T47D (cell line): ENCODE measurements around the gene C3AR1.
"Not testable (repeated sequence)": the region's sequence is repeated elsewhere in the genome, so short reads cannot be mapped to it uniquely, and the experiment has no call there.

ENCODE experiments used
- DNase-seq, 2 experiments: peaks; one replicate each; pipeline versions ENCODE4 v3.0.0 to v3.0.0-alpha.2; 2011 to 2012; ENCODE audit warnings: low read depth in 1 of 2, low spot score in 1 of 2
- JUND ChIP-seq: IDR thresholded peaks from 2 replicates; pipeline ENCODE4 v1.6.1; 2012; ENCODE audit warnings: low read depth
- in situ Hi-C: cut with HindIII; loops from 2 replicates; pipeline ENCODE4 v1.10.0; 2016; ENCODE audit warnings: low sequenced_read_pairs, low pct_unique_long_range_greater_than_20kb

The C3AR1 gene

DNA sequence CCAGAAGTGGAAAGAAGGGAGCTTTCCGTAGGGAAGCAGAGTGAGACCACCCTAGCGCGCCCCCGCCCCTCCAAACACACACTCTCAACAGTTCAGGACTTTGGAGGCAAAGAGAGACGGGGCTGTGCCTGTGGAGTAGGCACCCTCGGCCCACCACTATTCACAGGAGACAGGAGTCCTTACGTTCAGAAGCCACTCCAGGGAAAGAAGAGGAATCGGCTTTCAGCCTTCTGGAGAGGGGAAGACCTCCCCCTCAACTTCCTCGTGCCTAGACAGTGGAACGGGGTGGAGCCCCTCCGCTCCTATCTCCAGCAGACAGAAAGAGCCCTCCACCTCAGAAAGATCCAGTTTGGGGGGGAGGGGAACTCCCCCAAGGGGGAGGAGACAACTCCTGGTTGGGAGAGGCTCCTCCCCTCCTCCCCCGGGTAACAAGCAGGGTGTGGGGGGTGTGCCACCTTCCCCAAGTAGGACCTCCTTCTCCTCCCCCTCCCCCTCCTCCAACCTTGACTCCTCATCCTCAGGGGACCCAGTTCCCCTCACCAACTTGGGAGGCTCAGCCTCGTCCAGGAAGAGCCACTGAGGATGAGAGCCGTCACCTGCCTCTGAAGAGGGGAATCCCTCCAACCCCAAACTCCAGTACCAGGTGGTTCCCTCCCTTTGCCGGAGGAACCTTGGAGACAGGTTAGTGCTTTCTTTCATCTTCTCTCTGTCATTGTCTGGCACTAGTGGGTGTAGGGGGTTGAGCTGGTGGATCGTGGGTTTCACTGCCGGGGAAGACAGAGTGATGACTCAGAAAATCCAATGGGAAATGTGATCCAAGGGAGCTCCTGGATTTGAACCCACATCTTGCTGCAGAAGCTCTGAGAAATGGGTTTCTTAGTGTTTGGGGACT, 32.8 kb downstream of the C3AR1 start:
- in situ Hi-C loops: no loop called here

DNA sequence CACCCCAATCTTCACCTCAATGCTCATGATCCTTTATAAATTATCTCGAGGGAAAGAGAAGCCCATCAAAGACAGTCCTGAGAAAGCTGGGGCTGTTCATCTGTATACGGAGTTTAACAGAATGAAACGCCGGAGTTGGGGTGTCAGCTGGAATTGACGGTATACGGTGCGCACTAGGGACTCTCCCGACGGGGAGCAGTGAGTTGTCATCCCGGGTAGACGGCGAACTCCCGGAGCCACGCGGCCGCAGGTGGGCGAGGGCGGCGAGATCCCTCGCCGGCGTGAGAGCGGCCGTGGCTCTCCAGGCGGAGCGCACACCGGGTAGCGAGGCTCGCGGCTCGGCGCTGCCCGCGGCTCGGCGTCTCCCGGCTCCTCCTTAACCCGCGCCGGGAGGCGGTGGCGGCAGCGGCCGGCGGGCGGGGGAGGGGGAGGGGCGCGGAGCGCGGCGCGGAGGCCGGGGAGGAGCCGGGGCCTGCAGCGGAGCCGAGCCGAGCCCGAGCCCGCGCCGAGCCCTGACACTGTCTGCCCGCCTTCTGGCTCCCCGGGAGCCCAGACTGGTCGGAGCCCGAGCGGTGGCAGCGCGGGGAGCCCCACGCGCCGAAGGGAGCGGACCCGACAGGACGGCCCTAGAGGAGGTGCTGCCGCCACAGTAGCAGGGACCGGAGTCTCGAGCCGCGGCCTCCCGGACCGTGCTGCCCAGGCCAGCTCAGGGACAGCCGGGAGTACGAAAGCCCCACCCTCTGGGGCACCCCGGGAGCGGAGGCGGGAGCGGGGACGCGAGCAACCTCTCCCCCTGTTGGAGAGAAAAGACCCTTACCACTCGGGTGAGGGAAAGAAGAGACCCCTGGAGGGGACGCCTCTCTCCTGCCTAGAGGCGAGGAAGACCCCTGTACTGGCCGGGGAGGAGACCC, 33.7 kb downstream of the C3AR1 start, which contains the start of gene FOXJ2:
Gene FOXJ2, plus strand, starts transcription at position 475 of the 911 bp plus-strand sequence. CDS start 7,117 bp downstream, outside the sequence.
- peak; percentile 41 to 67 for DNase-seq
- in situ Hi-C loops: no loop called here

More for the DNA sequence above, 32.8 kb downstream of the C3AR1 start:
- peak in 1 of 2 experiments; percentile 3 for DNase-seq
- no peak for TF ChIP-seq JUND

DNA sequence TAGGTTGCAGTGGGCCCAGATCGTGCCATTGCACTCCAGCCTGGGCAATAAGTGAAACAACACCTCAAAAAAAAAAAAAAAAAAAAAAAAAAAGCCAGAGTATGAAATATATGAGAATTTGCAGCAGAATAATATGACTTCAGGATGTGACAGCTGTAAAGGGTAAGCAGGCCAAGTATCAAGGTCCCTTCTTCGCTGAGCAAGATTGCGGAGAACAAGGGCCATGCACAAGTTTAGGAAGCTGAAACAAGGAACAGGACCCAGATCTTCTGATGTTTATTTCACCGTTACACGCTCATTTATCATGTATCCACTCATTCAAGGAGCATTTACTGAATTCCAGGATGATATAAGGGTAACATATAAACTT, 34.3 kb downstream of the C3AR1 start:
- in situ Hi-C loops: no loop called here
- DNase-seq: no peak
- TF ChIP-seq JUND: no peak

More for the DNA sequence above, 33.7 kb downstream of the C3AR1 start, which contains the start of gene FOXJ2:
- no peak for TF ChIP-seq JUND

DNA sequence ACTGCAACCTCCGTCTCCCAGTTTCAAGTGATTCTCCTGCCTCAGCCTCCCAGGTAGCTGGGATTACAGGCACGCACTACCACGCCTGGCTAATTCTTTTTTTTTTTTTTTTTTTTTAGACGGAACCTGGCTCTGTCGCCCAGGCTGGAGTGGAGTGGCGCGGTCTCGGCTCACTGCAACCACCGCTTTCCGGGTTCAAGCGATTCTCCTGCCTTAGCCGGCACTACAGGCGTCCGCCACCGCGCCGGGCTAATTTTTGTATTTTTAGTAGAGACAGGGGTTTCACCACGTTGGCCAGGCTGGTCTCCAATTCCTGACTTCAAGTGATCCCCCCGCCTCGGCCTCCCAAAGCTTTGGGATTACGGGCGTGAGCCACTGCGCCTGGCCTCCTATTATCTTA, 35.1 kb downstream of the C3AR1 start:
- in situ Hi-C loops, DNase-seq: not testable (repeated sequence)

DNA sequence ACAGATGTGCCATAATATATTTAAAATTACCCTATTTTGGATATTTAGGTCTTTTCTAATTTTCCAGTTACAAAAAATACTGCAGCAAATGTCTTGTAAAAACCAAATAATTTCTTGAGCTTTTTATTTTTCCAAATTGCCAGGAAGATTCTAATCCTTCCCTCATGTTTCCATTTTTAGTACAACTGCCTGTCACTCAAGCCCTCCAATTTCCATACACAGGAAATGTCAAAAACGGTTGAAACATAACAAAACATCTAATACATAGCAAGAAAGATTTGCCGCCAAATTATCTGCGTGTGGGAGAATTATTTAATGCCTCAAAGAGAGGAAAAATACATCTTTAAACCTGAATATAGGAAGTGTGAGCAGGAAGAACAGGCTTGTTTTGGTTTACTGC, 36.0 kb downstream of the C3AR1 start:
- no peak for TF ChIP-seq JUND
- in situ Hi-C loops: no loop called here
- DNase-seq: no peak

DNA sequence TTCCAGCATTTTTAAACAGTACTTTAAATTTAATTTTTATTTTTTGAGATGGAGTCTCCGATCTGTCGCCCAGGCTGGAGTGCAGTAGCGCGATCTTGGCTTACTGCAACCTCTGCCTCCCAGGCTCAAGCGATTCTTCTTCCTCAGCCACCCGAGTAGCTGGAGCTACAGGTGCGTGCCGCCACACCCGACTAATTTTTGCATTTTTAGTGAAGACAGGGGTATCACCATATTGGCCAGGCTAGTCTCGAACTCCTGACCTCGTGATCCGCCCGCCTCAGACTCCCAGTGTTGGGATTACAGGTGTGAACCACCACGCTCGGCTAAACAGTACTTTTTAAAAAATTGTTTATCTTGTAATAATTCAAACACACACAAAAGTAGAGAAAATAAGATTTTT, 37.9 kb downstream of the C3AR1 start:
- no peak for TF ChIP-seq JUND
- in situ Hi-C loops: no loop called here
- DNase-seq: no peak

DNA sequence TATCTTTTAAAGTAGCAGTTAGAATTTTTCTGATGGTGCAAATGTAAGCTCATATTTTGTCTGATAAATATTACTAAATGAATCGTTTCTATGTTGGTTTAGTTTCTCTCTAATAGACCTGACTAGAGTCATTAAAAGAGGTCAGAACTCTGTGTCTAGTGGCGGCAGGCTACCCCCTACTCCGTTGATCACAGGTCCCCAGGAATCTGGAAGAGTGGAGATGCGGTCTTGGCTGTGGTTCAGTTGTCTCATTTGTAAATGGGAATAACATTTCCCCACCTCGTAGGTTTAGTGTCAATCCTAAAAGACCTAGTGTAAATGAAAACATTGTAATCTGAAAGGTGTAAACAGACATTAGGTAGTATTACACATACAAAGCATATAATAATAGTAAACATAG, 38.3 kb downstream of the C3AR1 start:
- TF ChIP-seq JUND: no peak
- in situ Hi-C loops: no loop called here
- DNase-seq: no peak

DNA sequence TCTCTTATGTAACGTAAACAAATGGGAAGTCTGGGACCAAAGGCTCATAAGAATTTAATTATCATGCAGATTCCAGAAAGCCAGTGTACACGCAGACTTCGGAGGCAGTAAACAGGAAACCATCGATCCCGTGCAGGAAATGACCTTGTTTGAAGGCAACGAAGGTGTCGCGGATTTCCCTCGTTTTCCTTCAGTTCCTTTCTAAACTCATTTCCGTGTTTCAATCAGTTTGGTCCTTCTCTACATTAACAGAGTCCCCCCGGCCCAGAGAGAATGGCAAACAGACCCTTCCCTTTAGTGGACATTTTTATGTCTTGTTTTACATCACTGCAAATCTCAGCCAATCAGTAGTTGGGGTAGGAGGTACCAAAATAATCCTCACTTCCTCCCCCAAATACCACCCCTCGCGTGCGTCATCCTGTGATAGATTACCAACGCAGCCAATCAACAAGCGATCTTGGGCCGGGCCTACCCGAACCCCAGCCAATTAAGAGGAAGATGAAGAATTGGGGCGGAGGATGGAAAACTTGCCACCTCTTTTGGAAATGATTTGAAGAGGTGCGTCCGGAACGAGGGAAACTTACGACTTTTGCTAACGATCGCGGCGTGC, 39.8 kb downstream of the C3AR1 start:
- in situ Hi-C loops: no loop called here
- DNase-seq: peak; percentile 80 to 95
- TF ChIP-seq JUND: no peak

DNA sequence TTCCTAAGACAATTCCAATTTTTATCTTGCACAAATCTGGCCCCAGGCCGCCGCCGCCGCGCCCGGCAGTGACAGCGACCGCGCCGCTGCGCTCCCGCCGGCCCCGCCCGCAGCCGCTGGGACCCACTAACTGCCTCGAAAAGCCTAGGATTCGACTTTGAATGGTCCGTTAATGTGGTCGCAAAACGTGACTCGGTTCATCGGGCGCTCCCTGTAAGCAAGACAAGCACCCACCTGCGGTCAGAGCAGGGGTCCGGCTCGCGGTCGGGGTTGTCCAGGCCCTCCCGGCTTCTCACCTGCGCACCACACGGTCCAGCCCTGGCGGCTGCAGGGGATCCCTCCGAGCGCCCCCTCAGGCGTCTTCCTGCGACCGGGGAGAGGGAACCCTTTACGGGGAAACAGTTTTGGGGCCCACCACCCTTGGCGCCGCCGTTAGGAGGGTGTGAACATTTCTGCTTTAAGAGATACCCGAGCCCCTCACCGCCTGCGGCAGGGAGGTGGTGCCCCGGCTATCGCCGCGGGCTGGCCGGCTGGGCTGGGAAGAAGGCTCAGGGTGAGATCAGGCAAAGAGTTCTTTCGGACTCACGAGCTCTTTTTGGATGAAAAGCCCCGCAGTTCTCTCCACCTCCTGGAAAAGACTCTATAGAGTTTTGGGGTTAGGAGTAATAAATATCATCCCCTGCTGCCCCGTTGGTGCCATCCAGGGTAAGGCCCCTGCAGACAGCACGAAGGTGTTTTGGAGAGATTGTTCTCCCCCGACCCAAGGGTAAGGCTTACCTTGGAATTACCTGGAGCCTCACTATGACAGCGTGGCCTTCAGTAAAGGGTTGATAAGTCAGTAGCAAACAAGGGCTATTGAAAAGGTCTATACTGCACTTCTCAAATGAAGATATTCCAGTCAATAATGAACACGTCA, 47.2 kb downstream of the C3AR1 start:
- TF ChIP-seq JUND: no peak
- DNase-seq: no peak
- in situ Hi-C loops: no loop called here

DNA sequence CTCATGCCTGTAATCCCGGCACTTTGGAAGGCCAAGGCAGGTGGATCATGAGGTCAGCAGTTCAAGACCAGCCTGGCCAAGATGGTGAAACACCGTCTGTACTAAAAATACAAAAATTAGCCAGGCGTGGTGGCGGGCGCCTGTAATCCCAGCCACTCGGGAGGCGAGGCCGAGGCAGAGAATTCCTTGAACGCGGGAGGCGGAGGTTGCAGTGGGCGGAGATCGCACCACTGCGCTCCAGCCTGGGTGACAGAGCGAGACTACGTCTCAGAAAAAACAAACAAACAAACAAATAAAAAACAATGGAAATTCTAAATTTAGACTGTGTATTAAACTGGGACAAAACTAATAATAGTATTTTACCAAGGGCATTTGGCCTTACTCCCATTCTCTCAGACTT, 47.9 kb downstream of the C3AR1 start:
- DNase-seq, in situ Hi-C loops: not testable (repeated sequence)

DNA sequence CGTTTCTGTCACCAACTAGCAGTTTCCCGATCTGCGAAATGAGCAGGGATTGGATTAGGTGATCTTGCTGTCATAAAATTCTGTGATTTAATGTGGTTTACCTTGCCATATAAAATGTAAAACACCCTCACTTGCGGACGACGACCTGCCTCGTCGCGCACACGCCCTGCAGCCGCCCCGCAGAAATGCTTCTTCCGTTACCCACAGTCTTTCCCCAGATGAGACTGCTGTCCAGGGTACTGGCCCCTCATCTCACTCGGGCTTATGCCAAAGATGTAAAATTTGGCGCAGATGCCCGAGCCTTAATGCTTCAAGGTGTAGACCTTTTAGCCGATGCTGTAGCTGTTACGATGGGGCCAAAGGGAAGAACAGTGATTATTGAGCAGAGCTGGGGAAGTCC, 51.3 kb downstream of the C3AR1 start:
- no peak for DNase-seq
- in situ Hi-C loops: no loop called here
- TF ChIP-seq JUND: no peak
